Vagina (tissue), 2 donors: ENCODE measurements around the gene ZNRF1. TPM values are rescaled to one million over a fixed set of nuclear protein-coding genes. Genes with fewer than 3 reads are reported as not detected.
"Not testable (repeated sequence)": the region's sequence is repeated elsewhere in the genome, so short reads cannot be mapped to it uniquely, and the experiment has no call there.

Source experiments
- DNase-seq, 2 donors: peaks; one replicate each; pipeline ENCODE4 v3.0.0-alpha.2; 2017; ENCODE audit errors: extremely low spot score in 2 of 2
- H3K27ac ChIP-seq: fragments of 200-600 bp; sonication (generic); one replicate; pipeline ENCODE4 v1.5.1; 2019
- H3K27me3 ChIP-seq: fragments of 200-600 bp; sonication (generic); one replicate; pipeline ENCODE4 v1.5.1; 2019
- H3K36me3 ChIP-seq, 2 donors: fragments of 200-600 bp; sonication (generic); one replicate each; pipeline ENCODE4 v1.5.1; 2017 to 2019
- H3K4me1 ChIP-seq: fragments of 200-600 bp; sonication (generic); one replicate; pipeline ENCODE4 v1.5.1; 2019
- H3K4me3 ChIP-seq, 2 donors: fragments of 200-600 bp; sonication (generic); 1 replicate in 1 of 2; 2 replicates in 1 of 2; pipeline ENCODE4 v1.5.1; 2016 to 2019
- H3K9me3 ChIP-seq: fragments of 200-600 bp; sonication (generic); one replicate; pipeline ENCODE4 v1.5.1; 2019
- CTCF ChIP-seq, 3 experiments: fragments of 450-650 bp in 2 of 3; fragments of 200-600 bp in 1 of 3; sonication (generic) in 1 of 3; IDR thresholded peaks; one replicate each; pipeline ENCODE4 v1.5.1; 2017 to 2019; ENCODE audit warnings: antibody characterized with exemption in 3 of 3, mild to moderate bottlenecking in 2 of 3, moderate library complexity in 2 of 3
- POLR2A ChIP-seq, 2 donors: fragments of 450-650 bp; IDR thresholded peaks; one replicate each; pipeline ENCODE4 v1.6.1; 2017; ENCODE audit warnings: antibody characterized with exemption in 2 of 2, mild to moderate bottlenecking in 2 of 2, moderate library complexity in 2 of 2
- POLR2AphosphoS5 ChIP-seq, 2 donors: sonication (generic); formaldehyde crosslinking; IDR thresholded peaks; one replicate each; pipeline ENCODE4 v1.9.0; 2017; ENCODE audit warnings: antibody characterized with exemption in 2 of 2, mild to moderate bottlenecking in 2 of 2, low read depth in 1 of 2; ENCODE audit not compliant: insufficient read depth in 1 of 2
- intact Hi-C: fragments of 100-400 bp; cut with DNase I; formaldehyde crosslinking; loops from one replicate; pipeline ENCODE4 v1.15.1; 2023
- total RNA-seq: library from RNA; depleted of rRNA; stranded (reverse); fragments of >200 nt; gene quantifications from one replicate; pipeline ENCODE4 v1.2.3, GENCODE V29; 2016

ZNRF1 gene
- total RNA-seq, 1 donor from 2014 or later, result 20.1 TPM

- DNase-seq, result no peak
- Histone ChIP-seq H3K4me1 (peaks cover 44% of the 10 kb centered on the region), H3K36me3 (no peaks in the 10 kb centered on the region), H3K9me3 (no peaks in the 10 kb centered on the region), H3K27me3 (no peaks in the 10 kb centered on the region), H3K4me3 (peak overlapping the region in 1 of 2 donors; percentile 1), H3K27ac (peak overlapping the region; percentile 79)
- TF ChIP-seq POLR2A (IDR thresholded peaks at IDR 0.05) (no peak), CTCF (IDR thresholded peaks at IDR 0.05) (no peak), POLR2AphosphoS5 (IDR thresholded peaks at IDR 0.05; ENCODE audit: insufficient read depth in 1 of 2, low read depth in 1 of 2) (peak in 1 of 2 donors; percentile 74)
- intact Hi-C loops, result no loop called here
Measured at GRCh38 chr16:75012380-75013081, 13.7 kb downstream of the ZNRF1 start.

DNA sequence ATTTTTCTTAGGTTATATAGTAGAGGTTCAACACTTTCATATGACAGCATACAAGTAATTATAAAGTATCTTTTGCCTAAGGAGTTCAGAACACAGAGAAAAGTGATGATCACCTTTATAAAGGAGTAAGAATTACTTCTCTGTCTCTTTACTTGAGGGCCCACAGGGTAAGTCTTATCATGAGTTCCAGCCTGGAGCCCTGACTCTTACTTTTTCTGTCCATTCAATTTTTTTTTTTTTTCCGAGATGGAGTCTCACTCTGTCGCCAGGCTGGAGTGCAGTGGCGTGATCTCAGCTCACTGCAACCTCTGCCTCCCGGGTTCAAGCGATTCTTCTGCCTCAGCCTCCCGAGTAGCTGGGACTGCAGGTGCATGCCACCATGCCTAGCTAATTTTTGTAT is 14.3 kb downstream of the ZNRF1 start:
- H3K36me3 ChIP-seq, H3K9me3 ChIP-seq, DNase-seq, H3K4me3 ChIP-seq, intact Hi-C loops, H3K27me3 ChIP-seq: not testable (repeated sequence)
- Histone ChIP-seq H3K27ac (peak overlapping the region; percentile 79), H3K4me1 (peaks cover 44% of the 10 kb centered on the region)

DNA sequence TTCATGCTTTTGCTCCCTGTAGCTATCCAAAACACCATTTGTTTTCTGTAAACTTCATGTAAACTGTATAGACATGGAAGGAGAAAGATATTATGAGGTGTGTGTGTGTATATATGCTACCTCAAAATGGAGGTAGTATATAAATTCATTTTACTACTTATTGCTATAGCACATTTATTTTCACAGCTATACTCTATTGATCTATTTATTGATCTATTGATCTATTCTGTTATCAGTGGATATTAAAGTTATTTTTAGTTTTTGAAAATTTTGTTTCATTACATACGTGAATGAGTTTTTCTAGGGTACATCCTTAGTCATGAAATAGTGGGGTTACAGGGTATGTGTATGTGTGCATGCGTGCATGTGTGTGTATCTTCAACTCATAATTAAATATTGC is 15.5 kb downstream of the ZNRF1 start:
- intact Hi-C loops, result no loop called here
- Histone ChIP-seq H3K9me3 (no peaks in the 10 kb centered on the region), H3K27ac (peak overlapping the region; percentile 6), H3K36me3 (no peaks in the 10 kb centered on the region), H3K4me1 (peaks cover 51% of the 10 kb centered on the region), H3K4me3 (no peak overlapping the region), H3K27me3 (no peaks in the 10 kb centered on the region)
- DNase-seq, result no peak
- TF ChIP-seq POLR2AphosphoS5 (IDR thresholded peaks at IDR 0.05; ENCODE audit: insufficient read depth in 1 of 2, low read depth in 1 of 2) (no peak), POLR2A (IDR thresholded peaks at IDR 0.05) (no peak), CTCF (IDR thresholded peaks at IDR 0.05) (no peak)

GRCh38 chr16:75016451-75017081 is 17.7 kb downstream of the ZNRF1 start:
- DNase-seq, H3K36me3 ChIP-seq, H3K9me3 ChIP-seq, H3K4me3 ChIP-seq, intact Hi-C loops, H3K27me3 ChIP-seq, H3K27ac ChIP-seq: not testable (repeated sequence)
- H3K4me1 ChIP-seq, result peaks cover 35% of the 10 kb centered on the region

DNA sequence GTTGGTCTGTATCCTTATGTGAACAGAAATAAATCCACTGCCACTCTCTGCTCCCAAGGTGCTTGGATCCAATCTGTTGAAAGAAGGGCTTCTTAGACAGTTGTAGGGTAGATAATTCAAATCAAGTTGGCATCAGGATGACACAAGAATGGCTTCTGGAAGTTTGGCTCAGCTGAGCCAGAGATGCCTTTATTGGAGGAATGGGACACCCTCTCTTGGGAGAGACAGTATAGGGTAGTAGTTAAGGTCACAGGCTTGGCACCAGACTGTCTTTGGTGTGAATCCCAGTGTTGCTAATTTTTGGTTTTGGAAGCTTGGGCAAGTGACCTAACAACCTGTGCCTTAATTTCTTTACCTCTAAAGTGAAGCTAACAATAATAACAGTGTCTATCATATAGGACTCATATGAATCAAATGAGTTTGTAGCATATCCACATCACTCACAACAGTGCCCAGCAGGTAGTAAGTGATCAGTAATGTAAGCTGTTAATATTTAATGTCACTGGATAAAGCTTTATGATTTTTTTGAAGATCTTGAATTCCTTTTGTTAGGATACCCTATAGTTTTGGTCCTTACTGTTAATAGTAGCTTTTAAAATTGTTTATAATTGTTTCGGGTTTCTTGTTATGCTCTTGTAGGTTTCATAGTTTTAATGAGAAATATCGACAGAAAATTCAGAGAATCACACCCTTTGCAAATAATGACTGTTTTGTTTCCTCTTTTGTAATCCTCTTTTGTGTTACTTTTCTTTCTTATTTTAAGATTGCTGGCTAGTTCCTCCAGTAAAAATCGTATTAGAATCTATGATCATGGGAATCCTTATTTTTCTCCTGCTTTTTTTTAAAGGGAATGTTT is 19.1 kb downstream of the ZNRF1 start:
- intact Hi-C loops, result no loop called here
- Histone ChIP-seq H3K36me3 (no peaks in the 10 kb centered on the region), H3K4me1 (peaks cover 22% of the 10 kb centered on the region), H3K27me3 (no peaks in the 10 kb centered on the region), H3K9me3 (no peaks in the 10 kb centered on the region), H3K4me3 (no peak overlapping the region), H3K27ac (no peak overlapping the region)
- DNase-seq, result no peak
- TF ChIP-seq CTCF (IDR thresholded peaks at IDR 0.05), result no peak
- no peak for TF ChIP-seq POLR2AphosphoS5 (IDR thresholded peaks at IDR 0.05; ENCODE audit: insufficient read depth in 1 of 2, low read depth in 1 of 2)
- no peak for TF ChIP-seq POLR2A (IDR thresholded peaks at IDR 0.05)
